ENCODE data around the gene GRHL1. TPM values are rescaled to one million over a fixed set of nuclear protein-coding genes. Genes with fewer than 3 reads are reported as not detected.

Gene GRHL1
- total and polyA plus RNA-seq, 10 donors = 0.20 to 3.0 (median 1.2) TPM

DNA sequence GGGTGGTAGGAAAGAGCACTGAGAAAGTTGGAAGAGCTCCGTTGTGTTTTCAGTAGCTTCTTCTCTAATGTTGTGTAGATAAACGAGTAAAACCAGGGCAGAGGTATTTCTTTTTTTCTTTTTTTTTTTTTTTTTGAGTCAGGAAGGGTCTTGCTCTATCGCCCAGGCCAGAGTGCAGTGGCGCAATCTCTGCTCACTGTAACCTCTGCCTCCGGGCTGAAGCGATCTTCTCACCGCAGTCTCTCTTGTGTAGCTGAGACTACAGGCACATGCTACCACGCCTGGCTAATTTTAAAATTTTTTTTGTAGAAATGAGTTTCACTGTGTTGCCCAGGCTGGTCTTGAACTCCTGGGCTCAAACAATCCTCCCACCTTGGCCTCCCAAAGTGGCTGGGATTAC is 6.6 kb downstream of the GRHL1 start:
- H3K4me3 ChIP-seq = no peak overlapping the region
- no peaks in the 10 kb centered on the region for H3K36me3 ChIP-seq
- H3K27me3 ChIP-seq (replicated peaks in 1 of 7) = peaks cover 0 to 21% (median 0%) of the 10 kb centered on the region in 7 donors
- intact Hi-C loops (cut with DNase I; ENCODE audit: low total_unique reads) = loop anchor here (10.0 kb wide), 1 partner anchor 143 kb away; no protein-coding TSS in a partner anchor
- DNase-seq = no peak
- TF ChIP-seq, protein P1, sequence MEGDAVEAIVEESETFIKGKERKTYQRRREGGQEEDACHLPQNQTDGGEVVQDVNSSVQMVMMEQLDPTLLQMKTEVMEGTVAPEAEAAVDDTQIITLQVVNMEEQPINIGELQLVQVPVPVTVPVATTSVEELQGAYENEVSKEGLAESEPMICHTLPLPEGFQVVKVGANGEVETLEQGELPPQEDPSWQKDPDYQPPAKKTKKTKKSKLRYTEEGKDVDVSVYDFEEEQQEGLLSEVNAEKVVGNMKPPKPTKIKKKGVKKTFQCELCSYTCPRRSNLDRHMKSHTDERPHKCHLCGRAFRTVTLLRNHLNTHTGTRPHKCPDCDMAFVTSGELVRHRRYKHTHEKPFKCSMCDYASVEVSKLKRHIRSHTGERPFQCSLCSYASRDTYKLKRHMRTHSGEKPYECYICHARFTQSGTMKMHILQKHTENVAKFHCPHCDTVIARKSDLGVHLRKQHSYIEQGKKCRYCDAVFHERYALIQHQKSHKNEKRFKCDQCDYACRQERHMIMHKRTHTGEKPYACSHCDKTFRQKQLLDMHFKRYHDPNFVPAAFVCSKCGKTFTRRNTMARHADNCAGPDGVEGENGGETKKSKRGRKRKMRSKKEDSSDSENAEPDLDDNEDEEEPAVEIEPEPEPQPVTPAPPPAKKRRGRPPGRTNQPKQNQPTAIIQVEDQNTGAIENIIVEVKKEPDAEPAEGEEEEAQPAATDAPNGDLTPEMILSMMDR (IDR thresholded peaks at IDR 0.05 in 8 of 11, conservative IDR thresholded peaks at IDR 0.05 in 3 of 11) = no peak
- TF ChIP-seq POLR2AphosphoS5 (IDR thresholded peaks at IDR 0.05) (no peak), POLR2A (IDR thresholded peaks at IDR 0.05) (no peak)
- H3K4me1 ChIP-seq = peaks cover 0 to under 1% (median 0%) of the 10 kb centered on the region in 6 donors
- 87 to 97% (median 89%) methylated on average over 8 of the region's 8 CpGs for WGBS, 5 donors
- H3K27ac ChIP-seq = no peak overlapping the region
- H3K9me3 ChIP-seq = no peaks in the 10 kb centered on the region

DNA sequence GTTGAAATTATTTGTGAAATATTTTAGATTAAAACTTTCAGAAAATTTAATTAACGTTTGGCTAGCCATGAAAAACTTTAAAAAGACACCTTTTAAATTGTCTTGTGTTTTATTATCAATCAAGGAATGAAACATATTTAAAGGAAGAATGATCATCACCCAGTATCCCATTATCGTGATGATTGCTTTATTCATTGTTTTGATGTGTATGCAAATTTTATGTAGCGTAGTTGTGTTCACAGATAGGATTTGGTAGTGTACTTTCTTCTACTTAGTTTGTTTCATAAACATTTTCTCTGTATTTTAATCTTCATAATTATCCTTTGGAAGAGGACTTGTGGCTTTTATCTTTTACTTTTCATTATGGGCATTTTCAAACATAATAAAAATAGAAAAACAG is 7.8 kb downstream of the GRHL1 start:
- intact Hi-C loops (cut with DNase I; ENCODE audit: low total_unique reads) = loop anchor here (10.0 kb wide), 1 partner anchor 144 kb away; no protein-coding TSS in a partner anchor
- peaks cover 0 to 15% (median 0%) of the 10 kb centered on the region in 7 donors for H3K27me3 ChIP-seq (replicated peaks in 1 of 7)
- H3K4me1 ChIP-seq = no peaks in the 10 kb centered on the region
- TF ChIP-seq, protein P1 (IDR thresholded peaks at IDR 0.05 in 8 of 11, conservative IDR thresholded peaks at IDR 0.05 in 3 of 11) = no peak
- H3K36me3 ChIP-seq = no peaks in the 10 kb centered on the region
- no peak for DNase-seq
- no peak overlapping the region for H3K4me3 ChIP-seq
- no peak overlapping the region for H3K27ac ChIP-seq
- H3K9me3 ChIP-seq = no peaks in the 10 kb centered on the region
- WGBS, 5 donors = 90 to 96% (median 95%) methylated on average over 3 of the region's 3 CpGs

DNA sequence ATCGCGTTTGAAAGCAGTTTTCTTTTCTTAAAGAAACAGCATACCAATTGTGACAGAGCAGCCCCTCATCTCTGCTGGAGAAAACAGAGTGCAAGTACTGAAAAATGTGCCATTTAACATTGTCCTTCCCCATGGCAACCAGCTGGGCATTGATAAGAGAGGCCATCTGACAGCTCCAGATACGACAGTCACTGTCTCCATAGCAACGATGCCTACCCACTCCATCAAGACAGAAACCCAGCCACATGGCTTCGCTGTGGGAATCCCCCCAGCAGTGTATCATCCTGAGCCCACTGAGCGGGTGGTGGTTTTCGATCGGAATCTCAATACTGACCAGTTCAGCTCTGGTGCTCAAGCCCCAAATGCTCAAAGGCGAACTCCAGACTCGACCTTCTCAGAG is 9.5 kb downstream of the GRHL1 start:
- TF ChIP-seq, protein P1 (IDR thresholded peaks at IDR 0.05 in 8 of 11, conservative IDR thresholded peaks at IDR 0.05 in 3 of 11) = no peak
- TF ChIP-seq POLR2A (IDR thresholded peaks at IDR 0.05) = no peak
- TF ChIP-seq POLR2AphosphoS5 (IDR thresholded peaks at IDR 0.05) = no peak
- H3K4me1 ChIP-seq = peaks cover 0 to 8% (median 0%) of the 10 kb centered on the region in 6 donors
- no peaks in the 10 kb centered on the region for H3K36me3 ChIP-seq
- no peak overlapping the region for H3K4me3 ChIP-seq
- WGBS, 5 donors = 80 to 90% (median 85%) methylated on average over 7 to 10 of the region's 10 CpGs
- intact Hi-C loops (cut with DNase I; ENCODE audit: low total_unique reads) = no loop called here
- H3K9me3 ChIP-seq = no peaks in the 10 kb centered on the region
- no peak for DNase-seq
- H3K27ac ChIP-seq = no peak overlapping the region
- peaks cover 0 to 3% (median 0%) of the 10 kb centered on the region in 7 donors for H3K27me3 ChIP-seq (replicated peaks in 1 of 7)

DNA sequence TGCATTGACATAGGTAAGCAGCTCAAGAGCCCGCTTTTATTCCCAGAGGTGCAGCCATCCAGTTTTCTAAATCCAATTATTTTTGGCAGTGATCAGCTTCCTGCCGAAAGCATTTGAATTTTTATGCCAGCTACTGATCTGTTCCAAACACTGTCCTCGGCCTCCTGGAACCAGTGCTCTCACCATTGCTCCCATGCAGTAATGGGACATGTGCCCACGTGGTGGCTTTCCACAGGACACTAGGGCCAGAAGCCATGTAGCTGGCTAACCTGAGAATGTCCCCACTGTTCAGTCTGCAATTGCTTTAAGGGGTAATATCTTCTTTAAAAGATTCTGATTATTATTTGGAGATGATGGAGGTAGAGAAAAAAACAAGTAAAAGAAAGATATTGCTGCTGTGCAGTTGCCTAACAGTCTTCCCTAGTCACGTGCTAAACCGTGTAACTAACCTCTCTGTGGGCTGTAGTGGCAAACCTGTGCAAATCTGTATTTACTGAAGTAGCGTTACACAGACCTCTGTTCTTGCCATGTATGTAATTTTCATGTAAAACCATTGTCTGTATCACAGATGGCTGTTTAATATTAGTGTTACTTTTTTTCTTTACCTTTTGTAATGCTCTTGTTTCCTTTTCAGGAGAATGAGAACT is 13.0 kb downstream of the GRHL1 start:
- intact Hi-C loops (cut with DNase I; ENCODE audit: low total_unique reads) = no loop called here
- Histone ChIP-seq H3K27me3 (replicated peaks in 1 of 7) (peaks cover 0 to 3% (median 0%) of the 10 kb centered on the region in 7 donors), H3K4me3 (no peak overlapping the region), H3K27ac (no peak overlapping the region), H3K4me1 (peaks cover 0 to 15% (median 5%) of the 10 kb centered on the region in 6 donors), H3K36me3 (no peaks in the 10 kb centered on the region), H3K9me3 (no peaks in the 10 kb centered on the region)
- WGBS, 5 donors = 82 to 92% (median 86%) methylated on average over 7 of the region's 7 CpGs
- TF ChIP-seq POLR2A (IDR thresholded peaks at IDR 0.05) (no peak), POLR2AphosphoS5 (IDR thresholded peaks at IDR 0.05) (no peak)
- TF ChIP-seq, protein P1 (IDR thresholded peaks at IDR 0.05 in 8 of 11, conservative IDR thresholded peaks at IDR 0.05 in 3 of 11) = no peak
- no peak for DNase-seq
